Mucosa of descending colon (tissue), 3 donors: ENCODE measurements around the gene PHKG1. TPM values are rescaled to one million over a fixed set of nuclear protein-coding genes. Genes with fewer than 3 reads are reported as not detected.
"Not testable (repeated sequence)": the region's sequence is repeated elsewhere in the genome, so short reads cannot be mapped to it uniquely, and the experiment has no call there.

Experiments
- ATAC-seq: fragments of 200-7000 bp; cut with Tn5 transposase; one replicate; pipeline ENCODE4 v1.9.1; 2020; ENCODE audit warnings: mild to moderate bottlenecking, moderate library complexity
- DNase-seq, 3 donors: peaks; one replicate each; pipeline ENCODE4 v3.0.0-alpha.2; 2020
- H3K36me3 ChIP-seq: fragments of 200-600 bp; one replicate; pipeline ENCODE4 v1.8.0; 2021; ENCODE audit warnings: low read depth, mild to moderate bottlenecking
- H3K4me1 ChIP-seq: fragments of 200-600 bp; one replicate; pipeline ENCODE4 v1.8.0; 2021; ENCODE audit warnings: low read depth, mild to moderate bottlenecking
- H3K4me3 ChIP-seq: fragments of 200-600 bp; one replicate; pipeline ENCODE4 v1.8.0; 2021; ENCODE audit warnings: mild to moderate bottlenecking
- H3K9me3 ChIP-seq: fragments of 200-600 bp; one replicate; pipeline ENCODE4 v1.8.0; 2021; ENCODE audit warnings: mild to moderate bottlenecking
- intact Hi-C, 2 donors: fragments of 100-400 bp; cut with DNase I in 1 of 2; cut with micrococcal nuclease in 1 of 2; formaldehyde crosslinking; loops; one replicate each; pipeline versions ENCODE4 v1.11.0 to v1.11.1; 2022; cut with DNase I, micrococcal nuclease
- total RNA-seq, 3 donors: library from RNA; stranded (reverse); fragmentation: NEBNext Ultra II Directional in 2 of 3; extraction: Animal tissue kit (Norgen Biotek cat#: 25700) in 2 of 3; gene quantifications; one replicate each; pipeline versions ENCODE4 v1.2.1 to v1.2.4, GENCODE V29; 2021 to 2023
- TF ChIP-seq, protein P1 (sequence below): fragments of 200-600 bp; IDR thresholded peaks from one replicate; pipeline ENCODE4 v1.8.0; 2022; ENCODE audit warnings: antibody characterized with exemption, mild to moderate bottlenecking
- donor health status: DM: no; HTN: no; CAD: no; lungs with moderate emphysema.
- donor health status: DM: no; HTN: no; CAD: no.
- donor health status: DM: no; HTN: yes; CAD: no.

The PHKG1 gene
- total RNA-seq, 3 donors from 2014 or later, result 0.58 to 11.6 (median 2.0) TPM

DNA sequence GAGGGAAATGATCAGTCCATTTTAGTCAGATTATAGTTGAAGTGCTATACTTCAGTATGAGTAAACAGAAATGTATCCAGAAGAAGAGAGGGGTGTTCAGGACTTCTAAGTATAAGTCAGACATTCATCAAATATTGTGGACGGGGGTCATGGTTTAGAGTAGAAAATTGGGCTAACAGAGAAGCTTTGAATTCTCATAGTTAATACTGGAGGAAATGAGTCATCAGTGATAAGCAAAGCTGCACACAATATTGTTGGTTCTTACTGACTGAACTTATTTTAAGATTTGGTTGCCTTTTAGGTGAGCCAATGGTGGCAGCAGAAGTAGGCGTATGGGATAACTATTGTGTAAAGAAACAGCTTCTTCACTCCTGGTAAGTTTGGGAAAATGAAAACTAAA, 30.4 kb downstream of the PHKG1 start:
- no peak for DNase-seq
- H3K4me1 ChIP-seq, result peaks cover 5% of the 10 kb centered on the region
- H3K9me3 ChIP-seq, result no peaks in the 10 kb centered on the region
- TF ChIP-seq, protein P1, sequence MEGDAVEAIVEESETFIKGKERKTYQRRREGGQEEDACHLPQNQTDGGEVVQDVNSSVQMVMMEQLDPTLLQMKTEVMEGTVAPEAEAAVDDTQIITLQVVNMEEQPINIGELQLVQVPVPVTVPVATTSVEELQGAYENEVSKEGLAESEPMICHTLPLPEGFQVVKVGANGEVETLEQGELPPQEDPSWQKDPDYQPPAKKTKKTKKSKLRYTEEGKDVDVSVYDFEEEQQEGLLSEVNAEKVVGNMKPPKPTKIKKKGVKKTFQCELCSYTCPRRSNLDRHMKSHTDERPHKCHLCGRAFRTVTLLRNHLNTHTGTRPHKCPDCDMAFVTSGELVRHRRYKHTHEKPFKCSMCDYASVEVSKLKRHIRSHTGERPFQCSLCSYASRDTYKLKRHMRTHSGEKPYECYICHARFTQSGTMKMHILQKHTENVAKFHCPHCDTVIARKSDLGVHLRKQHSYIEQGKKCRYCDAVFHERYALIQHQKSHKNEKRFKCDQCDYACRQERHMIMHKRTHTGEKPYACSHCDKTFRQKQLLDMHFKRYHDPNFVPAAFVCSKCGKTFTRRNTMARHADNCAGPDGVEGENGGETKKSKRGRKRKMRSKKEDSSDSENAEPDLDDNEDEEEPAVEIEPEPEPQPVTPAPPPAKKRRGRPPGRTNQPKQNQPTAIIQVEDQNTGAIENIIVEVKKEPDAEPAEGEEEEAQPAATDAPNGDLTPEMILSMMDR, result no peak
- intact Hi-C loops, result no loop called here
- no peak for ATAC-seq
- H3K4me3 ChIP-seq, result no peak overlapping the region
- peaks cover 11% of the 10 kb centered on the region for H3K36me3 ChIP-seq

DNA sequence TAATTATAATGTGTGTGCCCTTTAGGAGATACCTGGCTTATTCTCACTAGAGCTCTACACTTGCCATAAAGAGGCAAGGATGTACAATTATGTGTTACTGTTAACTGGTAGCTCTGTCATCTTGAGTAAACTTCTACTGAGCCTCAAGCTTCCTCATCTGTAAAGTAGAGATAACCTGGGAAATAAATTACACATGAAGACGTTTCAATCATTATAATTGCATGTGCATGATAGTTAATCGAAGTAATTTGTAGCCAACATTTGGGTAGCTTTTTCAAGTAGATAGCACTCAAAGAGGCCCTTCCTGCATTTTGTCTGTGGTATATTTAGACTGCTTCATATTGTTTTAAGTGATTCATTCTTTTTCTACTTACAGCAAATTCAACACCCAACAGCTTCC, 38.8 kb downstream of the PHKG1 start:
- TF ChIP-seq, protein P1, result no peak
- H3K36me3 ChIP-seq, result peaks cover 15% of the 10 kb centered on the region
- H3K4me3 ChIP-seq, result no peak overlapping the region
- ATAC-seq (no peak), DNase-seq (no peak)
- intact Hi-C loops, result no loop called here
- H3K4me1 ChIP-seq, result peaks cover 24% of the 10 kb centered on the region
- no peaks in the 10 kb centered on the region for H3K9me3 ChIP-seq

GRCh38 chr7:56053379-56053778, 39.4 kb downstream of the PHKG1 start:
- intact Hi-C loops, result no loop called here
- ATAC-seq (no peak), DNase-seq (no peak)
- Histone ChIP-seq H3K4me3 (no peak overlapping the region), H3K9me3 (no peaks in the 10 kb centered on the region), H3K4me1 (peaks cover 24% of the 10 kb centered on the region), H3K36me3 (peaks cover 15% of the 10 kb centered on the region)
- TF ChIP-seq, protein P1, result no peak

- Histone ChIP-seq H3K9me3 (no peaks in the 10 kb centered on the region), H3K36me3 (peaks cover 4% of the 10 kb centered on the region), H3K4me1 (peaks cover 34% of the 10 kb centered on the region), H3K4me3 (peak within 1 kb of the TSS; percentile 94)
- intact Hi-C loops, result no loop called here
- TF ChIP-seq, protein P1, result no peak
- DNase-seq, result peak; percentile 98
- ATAC-seq, result peak; percentile 98
Observed at GRCh38 chr7:56051339-56052191, 41.2 kb downstream of the PHKG1 start, which contains the start of the genes CCT6A and PSPH. TSS of gene CCT6A (plus strand) at chr7:56051765. CDS start at chr7:56051849, 84 bp downstream. TSS of gene PSPH (minus strand) at chr7:56051444. CDS start at chr7:56021212, 30,232 bp downstream.

DNA sequence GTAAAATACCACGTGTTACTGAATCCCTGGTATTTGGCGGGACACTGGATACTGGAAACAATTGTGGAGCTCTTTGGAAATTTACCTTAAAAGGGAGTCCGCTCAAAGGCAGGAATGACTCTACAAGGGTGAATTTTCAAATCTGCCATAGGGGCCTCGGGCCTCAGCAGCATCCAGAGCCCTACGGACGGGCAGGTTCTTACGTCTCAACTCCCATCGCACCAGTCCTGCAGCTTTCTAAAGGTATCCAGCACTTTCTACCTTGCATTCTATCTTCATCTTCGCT, 41.8 kb downstream of the PHKG1 start:
- peaks cover 40% of the 10 kb centered on the region for H3K4me1 ChIP-seq
- TF ChIP-seq, protein P1, result no peak
- intact Hi-C loops, result no loop called here
- H3K9me3 ChIP-seq, result no peaks in the 10 kb centered on the region
- peaks cover 4% of the 10 kb centered on the region for H3K36me3 ChIP-seq
- no peak for ATAC-seq
- peak overlapping the region; percentile 94 for H3K4me3 ChIP-seq
- DNase-seq, result no peak

DNA sequence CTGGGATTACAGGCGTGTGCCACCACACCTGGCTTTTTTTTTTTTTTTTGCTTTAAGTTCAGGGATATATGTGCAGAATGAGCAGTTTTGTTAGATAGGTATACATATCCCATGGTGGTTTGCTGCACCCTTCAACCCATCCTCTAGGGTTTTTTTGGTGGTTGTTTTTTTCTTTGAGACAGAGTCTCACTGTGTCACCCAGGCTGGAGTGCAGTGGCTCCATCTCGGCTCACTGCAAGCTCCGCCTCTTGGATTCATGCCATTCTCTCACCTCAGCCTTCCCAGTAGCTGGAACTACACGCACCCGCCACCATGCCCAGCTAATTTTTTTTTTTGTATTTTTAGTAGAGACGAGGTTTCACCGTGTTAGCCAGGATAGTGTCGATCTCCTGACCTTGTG, 44.0 kb downstream of the PHKG1 start:
- H3K4me1 ChIP-seq, result peaks cover 39% of the 10 kb centered on the region

More for the DNA sequence above, 44.0 kb downstream of the PHKG1 start:
- H3K9me3 ChIP-seq, intact Hi-C loops, H3K4me3 ChIP-seq, ATAC-seq, H3K36me3 ChIP-seq: not testable (repeated sequence)
- peak in 2 of 3 donors; percentile 61 to 78 for DNase-seq
